NCI-H2107 treated with DMSO at 0.1 percent for 48 hours (cell line): ENCODE results near the gene ARHGAP6.
"Not testable (repeated sequence)": the region's sequence is repeated elsewhere in the genome, so short reads cannot be mapped to it uniquely, and the experiment has no call there.

ENCODE experiments used
- DNase-seq: peaks from one replicate; lab custom pipeline; 2025; ENCODE audit not compliant: unreplicated experiment; lab: John Stamatoyannopoulos, UW

The ARHGAP6 gene

DNA sequence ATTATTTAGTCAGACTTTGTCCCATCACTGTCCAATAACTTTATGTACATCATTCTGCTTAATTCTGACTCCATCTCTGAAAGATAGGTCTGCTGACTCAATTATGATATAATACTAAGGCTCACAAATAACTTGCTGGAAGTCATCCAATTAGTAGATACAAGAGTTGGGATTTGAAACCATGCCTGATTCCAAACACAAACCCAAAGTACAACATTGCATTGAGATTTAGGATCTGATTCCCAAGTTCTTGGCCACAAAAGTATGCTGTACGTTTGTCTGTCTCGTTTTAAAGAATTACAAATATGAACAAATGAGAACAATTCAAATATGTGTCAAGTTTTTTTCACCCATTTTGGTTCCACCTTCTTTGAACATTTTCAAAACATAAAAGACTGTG, 263.8 kb downstream of the ARHGAP6 start:
- no peak for DNase-seq

GRCh38 chrX:11399489-11400094, 266.1 kb downstream of the ARHGAP6 start:
- DNase-seq, result no peak

GRCh38 chrX:11398785-11399184, 266.9 kb downstream of the ARHGAP6 start:
- DNase-seq, result no peak

GRCh38 chrX:11398139-11398538, 267.6 kb downstream of the ARHGAP6 start:
- DNase-seq, result no peak

- DNase-seq, result no peak
These were observed 268.0 kb downstream of the ARHGAP6 start for GRCh38 chrX:11397680-11398079.

- no peak for DNase-seq
These were observed 269.9 kb downstream of the ARHGAP6 start for GRCh38 chrX:11395859-11396258.

GRCh38 chrX:11393949-11394654, 271.6 kb downstream of the ARHGAP6 start:
- DNase-seq, result no peak

- no peak for DNase-seq
These were observed 278.9 kb downstream of the ARHGAP6 start for GRCh38 chrX:11386812-11387211.

DNA sequence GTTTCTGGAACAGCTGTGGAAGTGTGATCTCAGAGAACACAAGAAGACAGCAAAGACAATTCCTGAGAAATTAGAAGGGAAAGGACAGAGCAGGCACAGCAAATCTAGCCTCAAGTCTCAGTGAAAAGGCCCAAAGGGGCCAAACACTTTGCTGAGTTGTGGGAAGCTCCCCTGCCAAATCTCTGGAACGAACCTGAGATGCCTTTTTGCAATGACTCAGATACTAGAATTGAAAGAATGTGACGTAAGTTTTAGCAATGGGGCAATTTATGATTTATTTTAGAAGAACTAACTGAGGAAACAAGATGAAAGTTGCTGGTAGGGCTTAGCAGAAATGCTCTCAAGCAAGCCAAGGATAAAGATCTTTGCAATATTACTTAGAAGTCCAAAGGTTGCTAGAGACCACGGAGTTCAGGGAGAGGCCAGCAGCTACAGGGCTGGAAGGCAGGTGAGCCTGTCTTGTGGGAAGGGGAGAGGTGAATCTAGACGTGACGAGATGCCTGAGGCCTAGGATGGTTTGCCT, 279.7 kb downstream of the ARHGAP6 start:
- no peak for DNase-seq

GRCh38 chrX:11382930-11383329, 282.8 kb downstream of the ARHGAP6 start:
- DNase-seq, result no peak

- peak; percentile 25 for DNase-seq
These were observed 284.3 kb downstream of the ARHGAP6 start for GRCh38 chrX:11381464-11381863.

DNA sequence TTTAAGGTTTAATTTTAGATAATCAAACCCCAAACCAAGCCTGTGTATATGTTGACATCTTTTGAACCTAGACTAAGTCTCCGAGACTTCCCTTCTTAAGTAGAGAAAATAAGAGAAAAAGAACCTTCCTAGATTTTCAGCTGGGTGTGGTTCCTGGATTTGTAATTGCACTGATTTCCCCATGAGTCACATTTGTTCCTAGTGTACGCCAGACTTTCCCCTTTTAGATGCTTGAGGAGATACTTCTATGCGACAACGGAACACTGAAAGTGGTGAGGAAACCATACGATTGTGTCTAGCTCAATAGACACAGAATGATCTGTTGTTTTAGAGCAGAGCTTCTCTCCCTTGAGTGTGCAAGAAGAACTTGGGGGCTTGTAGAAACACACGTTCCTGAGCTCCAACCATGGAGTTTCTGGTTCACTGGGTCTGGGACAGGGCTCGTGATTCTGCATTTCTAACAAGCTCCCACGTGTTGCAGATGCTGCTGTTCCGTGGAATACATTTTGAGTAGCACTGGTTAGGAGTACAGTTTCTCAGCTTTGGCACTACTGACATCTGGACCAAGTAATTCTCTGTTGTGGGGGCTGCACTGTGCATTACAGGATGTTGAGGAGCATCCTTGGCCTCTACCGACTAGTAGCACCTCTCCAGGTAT, 285.4 kb downstream of the ARHGAP6 start:
- DNase-seq, result no peak

GRCh38 chrX:11376163-11376562, 289.6 kb downstream of the ARHGAP6 start:
- DNase-seq, result no peak

GRCh38 chrX:11375614-11376119, 290.1 kb downstream of the ARHGAP6 start:
- no peak for DNase-seq

DNA sequence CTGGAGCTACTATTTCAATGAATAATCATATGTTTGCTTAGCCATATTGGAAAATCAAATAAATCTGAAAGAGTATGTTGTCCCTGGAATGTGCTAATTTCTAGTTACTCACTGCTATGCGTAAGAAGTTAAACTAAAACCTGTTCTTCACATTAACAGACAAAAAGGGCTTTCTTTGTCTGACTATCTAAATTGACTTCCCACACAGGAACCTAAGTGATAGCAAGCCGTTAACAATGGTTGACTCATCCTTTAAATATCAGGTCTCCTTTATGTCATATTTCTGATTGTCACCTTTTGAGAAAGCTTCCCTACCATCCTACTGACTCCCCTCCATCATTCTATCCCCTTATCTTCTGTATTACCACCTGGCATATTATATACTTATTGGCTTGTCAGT, 291.1 kb downstream of the ARHGAP6 start:
- DNase-seq, result no peak

- no peak for DNase-seq
These were observed 294.6 kb downstream of the ARHGAP6 start for GRCh38 chrX:11371106-11371505.

GRCh38 chrX:11367609-11368430, 297.9 kb downstream of the ARHGAP6 start:
- DNase-seq, result no peak

DNA sequence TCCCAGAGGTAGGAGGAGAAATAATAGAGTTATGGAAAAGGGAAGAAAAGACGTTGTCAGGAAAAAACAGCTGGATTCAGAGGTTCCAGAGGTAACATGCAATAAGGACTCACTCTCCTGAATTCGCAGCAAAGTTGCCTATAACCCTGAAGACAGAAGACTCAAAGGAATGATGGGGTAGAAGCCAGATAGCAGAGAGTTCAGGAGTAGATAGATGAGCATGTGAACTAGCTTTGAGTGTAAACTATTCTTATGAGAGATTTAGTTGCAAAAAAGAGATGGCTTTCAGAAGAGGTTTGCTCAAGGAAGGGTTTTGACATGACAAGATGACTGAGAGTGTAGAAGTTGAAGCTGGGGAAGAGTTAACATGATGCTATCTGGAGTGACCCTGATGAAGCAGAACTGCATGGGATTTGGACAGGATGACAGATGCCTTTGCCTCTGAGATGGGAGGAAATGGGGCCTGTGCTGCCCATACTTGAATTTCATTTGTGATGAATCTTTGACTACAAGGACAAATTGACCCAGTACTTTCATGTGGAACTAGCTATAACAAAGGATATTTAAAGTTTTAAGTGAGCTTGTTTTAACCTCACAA, 298.6 kb downstream of the ARHGAP6 start:
- no peak for DNase-seq

- no peak for DNase-seq
These were observed 300.3 kb downstream of the ARHGAP6 start for GRCh38 chrX:11365426-11365825.

- DNase-seq, result no peak
These were observed 300.9 kb downstream of the ARHGAP6 start for GRCh38 chrX:11364835-11365234.

DNA sequence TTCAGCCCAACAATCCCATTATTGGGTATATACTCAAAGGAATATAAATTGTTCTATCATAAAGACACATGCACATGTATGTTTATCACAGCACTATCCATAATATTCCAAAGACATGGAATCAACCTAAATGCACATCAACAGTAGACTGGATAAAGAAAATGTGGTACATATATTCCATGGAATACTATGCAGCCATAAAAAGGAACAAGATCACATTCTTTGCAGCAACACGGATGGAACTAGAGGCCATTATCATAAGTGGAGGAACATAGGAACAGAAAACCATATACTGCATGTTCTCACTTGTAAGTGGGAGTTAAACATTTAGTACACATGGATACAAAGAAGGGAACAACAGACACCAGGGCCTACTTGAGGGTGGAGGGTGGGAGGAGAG, 301.9 kb downstream of the ARHGAP6 start:
- DNase-seq, result not testable (repeated sequence)
